GM19240 (cell line): ENCODE data around the gene ZFYVE26.
"Not testable (repeated sequence)": the region's sequence is repeated elsewhere in the genome, so short reads cannot be mapped to it uniquely, and the experiment has no call there.

Experiments
- DNase-seq: peaks from one replicate; pipeline ENCODE4 v3.0.0; 2011; ENCODE audit warnings: low spot score; ENCODE audit not compliant: insufficient read length

ZFYVE26 gene

DNA sequence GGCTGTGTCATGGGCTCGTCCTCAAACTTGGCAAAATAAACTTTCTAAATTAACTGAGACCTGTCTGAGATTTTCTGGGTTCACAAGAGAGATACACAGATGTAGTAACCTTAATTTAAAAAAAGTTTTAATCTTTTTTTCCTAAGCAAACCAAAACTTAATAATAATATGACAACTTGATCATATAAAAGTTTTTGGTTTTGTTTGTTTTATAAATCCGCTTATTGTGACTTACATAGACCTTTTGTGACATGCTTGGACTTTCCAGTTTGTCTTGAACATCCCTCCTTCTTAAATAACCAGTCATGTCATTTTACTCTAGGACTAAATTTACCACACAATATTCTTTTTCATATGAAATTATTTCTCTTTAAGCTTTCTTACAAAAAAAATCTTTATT lies 106.2 kb downstream of the ZFYVE26 start:
- no peak for DNase-seq

DNA sequence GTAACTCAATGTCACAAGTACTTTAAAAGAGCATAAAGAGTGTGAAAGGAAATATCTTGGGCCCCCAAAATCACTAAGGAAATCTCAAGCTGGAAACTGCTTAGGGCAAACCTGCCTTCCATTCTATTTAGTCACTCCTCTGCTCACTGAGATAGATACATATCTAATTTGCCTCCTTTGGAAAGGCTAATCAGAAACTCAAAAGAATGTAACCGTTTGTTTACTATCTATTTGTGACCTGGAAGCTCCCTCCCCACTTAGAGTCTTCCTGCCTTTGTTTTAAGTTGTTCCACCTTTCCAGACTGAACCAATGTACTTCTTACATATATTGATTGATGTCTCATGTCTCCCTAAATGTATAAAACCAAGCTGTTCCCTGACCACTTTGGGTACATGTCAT lies 106.6 kb downstream of the ZFYVE26 start:
- DNase-seq, result not testable (repeated sequence)

DNA sequence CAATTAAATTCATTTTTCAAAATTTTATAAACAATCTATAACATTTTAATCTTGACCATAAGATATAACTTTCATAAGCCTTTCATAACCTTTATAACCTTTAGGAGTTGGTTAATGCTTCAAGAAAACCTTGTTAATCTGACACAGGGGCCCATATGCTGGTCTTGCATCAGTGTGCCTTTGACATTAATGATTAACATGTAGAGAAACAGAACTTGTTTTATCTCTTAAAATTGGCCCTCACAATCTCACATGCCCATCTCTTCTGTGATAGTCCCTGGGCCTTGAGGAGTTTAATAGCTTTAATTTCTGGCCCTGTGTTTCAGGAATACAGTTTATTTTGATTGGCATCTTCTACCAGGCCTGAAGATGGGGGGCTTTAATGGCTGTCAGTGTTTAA lies 107.0 kb downstream of the ZFYVE26 start:
- DNase-seq, result not testable (repeated sequence)

DNA sequence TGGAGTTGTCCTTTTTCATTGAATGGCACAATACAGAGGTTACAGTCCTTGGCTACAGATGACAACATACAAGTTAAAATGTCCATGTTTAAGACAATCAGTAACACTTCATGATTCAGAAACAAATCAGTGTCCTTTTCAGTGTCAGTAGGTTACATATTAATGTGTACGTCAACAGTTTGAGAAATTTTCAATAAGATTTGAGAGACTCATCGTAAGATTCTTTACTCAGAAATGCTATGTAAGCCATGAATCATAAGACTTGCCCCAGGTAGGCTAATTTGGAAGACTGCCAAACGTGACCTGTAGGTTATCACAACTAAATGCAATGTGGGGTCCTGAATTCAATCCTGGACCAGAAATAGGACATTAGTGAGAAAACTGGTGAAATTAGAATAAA lies 111.2 kb downstream of the ZFYVE26 start:
- DNase-seq, result no peak

DNA sequence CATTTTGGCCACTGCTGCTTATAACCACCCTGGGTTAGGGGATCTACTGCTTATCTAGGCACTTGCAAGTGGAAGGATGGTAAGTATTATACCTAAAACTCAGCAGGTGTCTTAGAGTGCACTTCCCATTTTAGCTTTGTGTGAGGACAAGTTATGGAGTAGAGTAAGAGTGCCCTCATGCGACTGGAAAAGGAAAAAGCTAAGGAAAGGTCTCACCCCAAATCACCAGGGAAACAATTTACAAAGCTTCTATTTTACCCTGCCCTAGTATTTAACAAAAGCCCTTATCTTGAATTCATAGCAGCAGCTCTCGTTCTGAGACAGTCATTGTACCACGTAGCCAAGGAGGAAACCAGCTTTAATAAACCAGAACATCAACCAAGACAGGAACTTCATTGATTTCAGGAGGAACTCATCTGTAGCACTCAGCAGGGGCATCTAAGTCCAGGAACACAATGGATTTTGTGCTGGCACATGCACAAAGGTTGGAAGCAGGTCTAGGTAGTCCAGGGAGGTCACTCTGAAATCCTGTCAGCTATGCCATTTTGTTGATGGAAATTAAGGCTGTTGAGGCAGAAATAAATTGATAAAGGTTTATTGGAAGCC lies 111.8 kb downstream of the ZFYVE26 start:
- DNase-seq, result peak; percentile 39

DNA sequence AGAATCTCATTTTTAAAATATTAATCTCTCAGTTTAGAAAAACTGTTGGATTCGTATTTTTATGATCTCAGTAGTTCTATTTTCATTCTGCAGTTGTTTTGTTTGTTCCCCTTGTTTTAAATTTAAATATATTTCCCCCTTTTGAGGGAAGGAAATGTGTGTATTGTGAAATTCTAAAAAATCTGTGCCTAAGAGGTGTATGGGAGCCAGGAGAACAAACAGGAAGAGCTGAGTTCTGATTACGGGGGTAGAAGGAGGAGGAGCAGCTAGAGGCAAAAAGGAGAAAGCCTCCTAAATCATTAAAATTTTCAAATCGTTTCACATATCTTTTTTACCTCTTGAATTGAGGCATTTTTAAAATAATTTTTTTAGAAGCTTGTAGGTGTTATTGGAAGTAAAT lies 112.4 kb downstream of the ZFYVE26 start:
- no peak for DNase-seq

DNA sequence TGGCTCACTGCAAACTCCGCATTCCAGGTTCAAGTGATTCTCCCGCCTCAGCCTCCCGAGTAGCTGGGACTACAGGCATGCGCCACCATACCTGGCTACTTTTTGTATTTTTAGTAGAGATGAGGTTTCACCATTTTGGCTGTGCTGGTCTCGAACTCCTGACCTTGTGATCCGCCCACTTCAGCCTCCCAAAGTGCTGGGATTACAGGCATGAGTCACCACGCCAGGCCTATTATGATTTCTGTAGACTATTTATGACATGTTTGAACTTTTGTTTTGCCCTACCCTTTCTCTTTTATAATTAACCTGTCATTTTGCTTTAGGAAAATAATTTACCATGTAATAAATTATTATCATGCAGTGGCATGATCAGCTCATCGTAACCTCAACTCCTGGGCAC lies 114.9 kb downstream of the ZFYVE26 start, which contains the start of gene RDH12:
Gene RDH12 (plus strand): TSS at position 395 of the 400 bp plus-strand sequence. CDS start 20,757 bp downstream, outside the sequence.
- DNase-seq, result not testable (repeated sequence)

DNA sequence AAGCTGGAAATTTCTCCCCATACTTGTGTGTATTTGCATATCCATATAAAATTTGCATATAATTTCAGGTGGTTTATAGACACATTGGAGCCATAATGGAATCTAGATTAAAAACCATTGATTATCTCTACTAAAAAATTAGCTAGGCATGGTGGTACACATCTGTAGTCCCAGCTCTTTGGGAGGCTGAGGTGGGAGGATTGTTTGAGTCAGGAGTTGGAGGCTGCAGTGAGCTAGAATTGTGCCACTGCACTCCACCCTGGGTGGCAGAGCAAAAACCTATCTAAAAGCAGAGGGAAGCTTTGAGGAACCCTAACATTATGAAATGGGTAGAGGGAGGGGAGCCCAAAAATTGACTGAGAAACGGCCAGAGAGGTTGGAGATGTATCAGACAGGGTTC lies 118.2 kb downstream of the ZFYVE26 start:
- no peak for DNase-seq

DNA sequence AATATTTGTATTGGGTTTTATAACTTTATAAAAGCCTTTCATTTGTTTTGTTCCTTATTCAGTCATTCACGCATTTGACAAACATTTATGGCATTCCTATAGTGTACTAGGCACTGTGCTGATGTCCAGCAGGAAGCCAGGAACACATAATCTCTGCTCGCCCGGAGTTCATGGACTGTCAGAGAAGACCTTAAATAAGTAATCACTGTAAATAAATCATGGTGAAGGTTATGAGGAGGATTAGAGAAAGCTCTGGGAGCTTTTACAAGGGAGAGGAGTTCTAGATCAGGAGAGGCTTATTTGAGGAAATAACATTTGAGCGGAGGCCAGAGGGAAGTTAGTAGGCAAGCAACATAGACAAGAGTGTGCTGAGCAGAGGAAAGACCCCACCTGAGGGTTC lies 119.4 kb downstream of the ZFYVE26 start:
- no peak for DNase-seq
